Bronchial epithelial cell (primary cell): ENCODE measurements around the gene SRBD1. TPM values are rescaled to one million over a fixed set of nuclear protein-coding genes. Genes with fewer than 3 reads are reported as not detected.

ENCODE experiments used
- DNase-seq: peaks from one replicate; pipeline ENCODE4 v3.0.0-alpha.2; 2010; ENCODE audit warnings: low read depth
- FAIRE-seq: peaks from 2 replicates; lab custom pipeline; 2011; peaks lifted over from hg19 to GRCh38; lab: Jason Lieb, UNC
- H3K27me3 ChIP-seq: 2 replicates; pipeline ENCODE4 v1.5.1; 2011; ENCODE audit warnings: low read length; ENCODE audit not compliant: control insufficient read depth, insufficient read depth
- H3K36me3 ChIP-seq: 2 replicates; pipeline ENCODE4 v1.5.1; 2011; ENCODE audit warnings: low read length; ENCODE audit not compliant: control insufficient read depth, insufficient read depth
- H3K4me3 ChIP-seq: 2 replicates; pipeline ENCODE4 v1.5.1; 2011; ENCODE audit warnings: mild to moderate bottlenecking, low read depth, low read length, control low read depth
- CTCF ChIP-seq: IDR thresholded peaks from 2 replicates; pipeline ENCODE4 v1.5.1; 2011; ENCODE audit warnings: mild to moderate bottlenecking, moderate library complexity, low read length, control low read depth, inconsistent platforms; ENCODE audit not compliant: insufficient read depth, severe bottlenecking
- total RNA-seq: library from RNA; depleted of rRNA; stranded (reverse); fragments of >200 nt; gene quantifications from 2 replicates; pipeline ENCODE4 v1.2.1, GENCODE V29; 2014

The SRBD1 gene
- total RNA-seq, 1 donor from 2014 or later = 12.9 TPM

DNA sequence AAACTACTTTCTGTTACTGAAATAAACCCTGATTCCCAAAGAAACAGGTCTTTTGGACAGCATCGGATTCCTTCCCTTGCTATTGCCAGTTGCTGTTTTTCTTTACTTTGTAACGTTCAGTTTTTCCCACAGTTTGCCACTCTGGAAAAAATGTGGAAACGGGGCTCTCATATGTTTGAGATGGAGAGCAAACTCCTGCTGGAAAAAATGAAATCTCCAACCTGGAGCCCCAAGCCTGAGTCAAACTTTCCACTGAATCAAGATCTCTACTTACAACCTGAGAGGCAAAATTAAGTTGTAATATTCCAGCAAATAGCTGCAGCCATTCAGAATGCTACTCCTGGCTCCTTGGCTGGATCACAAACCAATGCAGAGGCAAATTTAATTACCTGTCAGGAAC, 270.7 kb downstream of the SRBD1 start:
- no peak for TF ChIP-seq CTCF
- Histone ChIP-seq H3K4me3 (no peak overlapping the region), H3K36me3 (no peaks in the 10 kb centered on the region), H3K27me3 (peaks cover 4% of the 10 kb centered on the region)
- FAIRE-seq (no peak), DNase-seq (no peak)

GRCh38 chr2:45339253-45339652, 271.8 kb downstream of the SRBD1 start:
- DNase-seq (no peak), FAIRE-seq (no peak)
- TF ChIP-seq CTCF = no peak
- Histone ChIP-seq H3K36me3 (no peaks in the 10 kb centered on the region), H3K27me3 (peaks cover 4% of the 10 kb centered on the region), H3K4me3 (no peak overlapping the region)

Other genes with a start within 250 kb of the SRBD1 start
- gene PRKCE, start 40.4 kb upstream of the SRBD1 start, total RNA-seq = 6.3 and 10.9 TPM in 2 replicates